Measurements from ENCODE around the gene SCYL1. TPM values are rescaled to one million over a fixed set of nuclear protein-coding genes. Genes with fewer than 3 reads are reported as not detected.

The SCYL1 gene
- total RNA-seq, 1 experiment from 2014 or later, result 70.9 TPM

DNA sequence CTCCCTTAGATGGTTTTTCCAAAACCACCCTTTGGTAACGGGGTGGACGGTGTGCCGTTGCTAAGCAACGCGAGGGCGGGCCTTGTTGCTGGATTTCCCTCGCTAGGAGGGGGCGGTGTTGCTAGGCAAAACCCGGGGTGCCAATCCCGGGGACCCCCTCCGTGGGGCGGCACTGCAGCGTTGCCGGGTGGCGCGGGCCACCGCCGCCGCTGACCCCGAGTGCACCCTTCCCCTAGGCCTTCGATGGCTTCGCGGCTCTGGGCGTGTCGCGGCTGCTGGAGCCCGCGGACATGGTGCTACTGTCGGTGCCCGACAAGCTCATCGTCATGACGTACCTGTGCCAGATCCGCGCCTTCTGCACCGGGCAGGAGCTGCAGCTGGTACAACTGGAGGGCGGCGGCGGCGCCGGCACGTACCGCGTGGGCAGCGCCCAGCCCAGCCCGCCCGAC, 59.9 kb downstream of the SCYL1 start:
- Mint-ChIP-seq H3K9me3 (ENCODE audit: unreplicated experiment) (no peaks in the 10 kb centered on the region), H3K27me3 (ENCODE audit: insufficient read depth, unreplicated experiment) (no peaks in the 10 kb centered on the region), H3K4me3 (ENCODE audit: unreplicated experiment) (no peak overlapping the region), H3K36me3 (ENCODE audit: insufficient read depth, unreplicated experiment) (peaks cover 26% of the 10 kb centered on the region), H3K4me1 (ENCODE audit: insufficient read depth, unreplicated experiment) (peaks cover 10% of the 10 kb centered on the region), H3K27ac (ENCODE audit: low read depth, unreplicated experiment) (no peak overlapping the region)
- CTCF ChIA-PET, result interaction anchor here (2.5 kb wide), 1 partner anchor 9 kb away, joined by 9 read pairs; no protein-coding TSS in a partner anchor
- POLR2A ChIA-PET, result no interaction called here
- intact Hi-C loops (cut with micrococcal nuclease), result no loop called here
- no TSS peak for BruUV-seq (replicated peaks)
- TF ChIP-seq, protein P1, sequence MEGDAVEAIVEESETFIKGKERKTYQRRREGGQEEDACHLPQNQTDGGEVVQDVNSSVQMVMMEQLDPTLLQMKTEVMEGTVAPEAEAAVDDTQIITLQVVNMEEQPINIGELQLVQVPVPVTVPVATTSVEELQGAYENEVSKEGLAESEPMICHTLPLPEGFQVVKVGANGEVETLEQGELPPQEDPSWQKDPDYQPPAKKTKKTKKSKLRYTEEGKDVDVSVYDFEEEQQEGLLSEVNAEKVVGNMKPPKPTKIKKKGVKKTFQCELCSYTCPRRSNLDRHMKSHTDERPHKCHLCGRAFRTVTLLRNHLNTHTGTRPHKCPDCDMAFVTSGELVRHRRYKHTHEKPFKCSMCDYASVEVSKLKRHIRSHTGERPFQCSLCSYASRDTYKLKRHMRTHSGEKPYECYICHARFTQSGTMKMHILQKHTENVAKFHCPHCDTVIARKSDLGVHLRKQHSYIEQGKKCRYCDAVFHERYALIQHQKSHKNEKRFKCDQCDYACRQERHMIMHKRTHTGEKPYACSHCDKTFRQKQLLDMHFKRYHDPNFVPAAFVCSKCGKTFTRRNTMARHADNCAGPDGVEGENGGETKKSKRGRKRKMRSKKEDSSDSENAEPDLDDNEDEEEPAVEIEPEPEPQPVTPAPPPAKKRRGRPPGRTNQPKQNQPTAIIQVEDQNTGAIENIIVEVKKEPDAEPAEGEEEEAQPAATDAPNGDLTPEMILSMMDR (IDR thresholded peaks at IDR 0.05; ENCODE audit: unreplicated experiment), result no peak
- no peak for DNase-seq (ENCODE audit: unreplicated experiment)

DNA sequence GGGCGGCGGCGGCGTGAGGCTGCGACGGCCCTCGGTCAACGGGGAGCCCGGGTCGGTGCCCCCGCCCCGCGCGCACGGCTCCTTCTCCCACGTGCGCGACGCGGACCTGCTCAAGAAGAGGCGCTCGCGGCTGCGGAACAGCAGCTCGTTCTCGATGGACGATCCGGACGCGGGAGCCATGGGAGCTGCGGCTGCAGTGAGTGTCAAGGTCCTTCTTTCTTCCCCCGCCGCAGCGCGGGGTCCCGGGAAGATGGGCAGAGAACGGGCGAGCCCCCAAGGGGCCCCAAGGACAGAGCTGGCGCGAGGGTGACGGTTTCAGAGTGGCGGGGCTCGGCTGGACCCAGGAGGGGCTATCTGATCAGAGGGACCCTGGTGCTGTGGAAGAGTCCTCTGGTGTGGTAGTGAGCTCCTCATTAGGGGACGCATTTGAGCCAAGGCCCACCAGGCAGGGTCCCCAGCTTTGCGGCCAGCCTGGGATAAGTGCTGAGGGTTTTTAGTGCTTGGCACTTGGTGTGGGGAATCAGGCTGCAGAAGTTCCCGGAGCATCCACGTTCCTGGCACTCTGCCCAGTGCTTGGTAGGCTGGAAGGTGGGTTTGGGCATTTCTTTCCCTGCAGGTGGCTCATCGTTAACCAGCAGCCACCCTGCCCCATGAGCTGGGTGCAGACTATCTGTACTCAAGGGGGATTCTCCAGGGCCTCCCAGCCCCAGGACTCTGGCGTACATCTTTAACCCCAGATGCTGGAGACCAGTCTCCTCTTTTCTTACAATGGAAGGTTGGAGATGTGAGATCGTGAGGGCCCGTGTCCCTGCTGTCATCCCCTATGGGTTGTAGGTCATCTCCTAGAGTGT, 60.7 kb downstream of the SCYL1 start:
- POLR2A ChIA-PET, result no interaction called here
- no peak overlapping the region for H3K27ac Mint-ChIP-seq (ENCODE audit: low read depth, unreplicated experiment)
- CTCF ChIA-PET, result interaction anchor here (0.7 to 2.5 kb wide), 3 partner anchors 8 to 159 kb away, joined by 3 to 9 read pairs (median 3); no protein-coding TSS in a partner anchor
- H3K36me3 Mint-ChIP-seq (ENCODE audit: insufficient read depth, unreplicated experiment), result peaks cover 21% of the 10 kb centered on the region
- intact Hi-C loops (cut with micrococcal nuclease), result no loop called here
- no peak for DNase-seq (ENCODE audit: unreplicated experiment)
- H3K4me1 Mint-ChIP-seq (ENCODE audit: insufficient read depth, unreplicated experiment), result peaks cover 10% of the 10 kb centered on the region
- no peak overlapping the region for H3K4me3 Mint-ChIP-seq (ENCODE audit: unreplicated experiment)
- H3K27me3 Mint-ChIP-seq (ENCODE audit: insufficient read depth, unreplicated experiment), result no peaks in the 10 kb centered on the region
- TF ChIP-seq, protein P1 (IDR thresholded peaks at IDR 0.05; ENCODE audit: unreplicated experiment), result no peak
- no peaks in the 10 kb centered on the region for H3K9me3 Mint-ChIP-seq (ENCODE audit: unreplicated experiment)
- BruUV-seq (replicated peaks), result no TSS peak

DNA sequence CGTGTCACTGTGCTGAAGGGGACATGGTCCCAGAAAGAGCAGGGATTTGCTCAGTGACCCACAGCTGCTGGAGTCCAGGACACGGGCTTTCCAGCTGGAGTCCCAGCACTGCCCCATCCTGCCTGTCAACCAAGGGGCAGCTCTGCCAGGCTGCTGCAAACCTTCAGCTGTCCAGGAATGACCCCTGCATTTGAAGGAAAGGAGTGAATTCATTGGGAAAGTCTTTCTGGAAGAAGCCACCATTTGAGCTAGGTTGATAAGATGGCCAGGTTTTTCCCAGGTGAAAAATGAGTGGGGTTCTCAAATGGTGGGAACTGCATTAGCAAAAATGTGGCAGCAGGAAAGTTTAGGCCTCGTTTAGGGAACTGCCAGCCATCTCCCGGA, 61.4 kb downstream of the SCYL1 start:
- Mint-ChIP-seq H3K36me3 (ENCODE audit: insufficient read depth, unreplicated experiment) (peaks cover 21% of the 10 kb centered on the region), H3K27ac (ENCODE audit: low read depth, unreplicated experiment) (no peak overlapping the region), H3K27me3 (ENCODE audit: insufficient read depth, unreplicated experiment) (no peaks in the 10 kb centered on the region), H3K4me1 (ENCODE audit: insufficient read depth, unreplicated experiment) (peaks cover 10% of the 10 kb centered on the region), H3K9me3 (ENCODE audit: unreplicated experiment) (no peaks in the 10 kb centered on the region), H3K4me3 (ENCODE audit: unreplicated experiment) (no peak overlapping the region)
- no TSS peak for BruUV-seq (replicated peaks)
- intact Hi-C loops (cut with micrococcal nuclease), result no loop called here
- no peak for DNase-seq (ENCODE audit: unreplicated experiment)
- TF ChIP-seq, protein P1 (IDR thresholded peaks at IDR 0.05; ENCODE audit: unreplicated experiment), result no peak
- CTCF ChIA-PET, result interaction anchor here (0.5 to 2.4 kb wide), 4 partner anchors 14 to 1997 kb away, joined by 3 to 6 read pairs (median 3); no protein-coding TSS in a partner anchor
- POLR2A ChIA-PET, result interaction anchor here (1.0 to 1.2 kb wide), 2 partner anchors 8 to 11 kb away, joined by 3 to 6 read pairs; partner anchors contain the start of gene EHBP1L1

DNA sequence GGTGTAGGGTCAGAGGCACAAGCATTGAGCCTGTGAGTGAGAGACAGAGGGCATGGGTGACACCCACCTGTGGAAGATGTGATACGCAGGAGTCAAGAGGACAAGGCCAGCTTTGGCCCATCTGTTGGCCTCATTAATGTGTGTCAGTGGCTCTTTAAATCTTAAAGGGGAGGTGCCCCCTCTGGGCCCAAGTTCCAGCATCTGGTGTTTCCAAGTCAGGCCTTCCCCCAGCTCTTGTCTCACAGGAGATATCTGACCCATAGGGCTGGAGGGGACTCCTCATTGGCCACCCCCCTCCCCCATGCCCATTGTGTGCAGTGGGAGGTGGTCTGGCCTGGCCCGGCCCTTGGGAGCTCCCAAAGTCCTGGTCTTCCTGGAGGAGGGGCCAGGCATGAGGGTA, 61.8 kb downstream of the SCYL1 start:
- Mint-ChIP-seq H3K36me3 (ENCODE audit: insufficient read depth, unreplicated experiment) (peaks cover 17% of the 10 kb centered on the region), H3K9me3 (ENCODE audit: unreplicated experiment) (no peaks in the 10 kb centered on the region), H3K27me3 (ENCODE audit: insufficient read depth, unreplicated experiment) (no peaks in the 10 kb centered on the region), H3K27ac (ENCODE audit: low read depth, unreplicated experiment) (no peak overlapping the region), H3K4me3 (ENCODE audit: unreplicated experiment) (no peak overlapping the region), H3K4me1 (ENCODE audit: insufficient read depth, unreplicated experiment) (peaks cover 10% of the 10 kb centered on the region)
- ChIA-PET CTCF (interaction anchor here (0.5 to 2.4 kb wide), 3 partner anchors 14 to 1997 kb away, joined by 3 to 8 read pairs (median 6); no protein-coding TSS in a partner anchor), POLR2A (interaction anchor here (1.0 to 1.2 kb wide), 2 partner anchors 9 to 11 kb away, joined by 3 to 6 read pairs; partner anchors contain the start of gene EHBP1L1)
- BruUV-seq (replicated peaks), result no TSS peak
- TF ChIP-seq, protein P1 (IDR thresholded peaks at IDR 0.05; ENCODE audit: unreplicated experiment), result no peak
- no peak for DNase-seq (ENCODE audit: unreplicated experiment)
- intact Hi-C loops (cut with micrococcal nuclease), result no loop called here

All from MCF 10A (cell line).